K562 (cell line): ENCODE data around the gene MADCAM1. TPM values are rescaled to one million over a fixed set of nuclear protein-coding genes. Genes with fewer than 3 reads are reported as not detected.

Source experiments
- EWSR1 ChIP-seq: fragments of 450-650 bp; IDR thresholded peaks from 2 replicates; pipeline ENCODE4 v1.6.1; 2018; ENCODE audit warnings: borderline replicate concordance, mild to moderate bottlenecking, low read depth, moderate library complexity; ENCODE audit not compliant: partially characterized antibody
- GATA2 ChIP-seq: sonication (generic); formaldehyde crosslinking; IDR thresholded peaks from 2 replicates; pipeline ENCODE4 v1.4.0; 2020; ENCODE audit warnings: mild to moderate bottlenecking, missing genetic modification reagents
- HMGN3 ChIP-seq: IDR thresholded peaks from 2 replicates; pipeline ENCODE4 v1.6.1; 2011; ENCODE audit warnings: borderline replicate concordance, low read depth, mild to moderate bottlenecking, mixed read lengths, low read length; ENCODE audit not compliant: insufficient read length; ENCODE audit errors: extremely low read depth
- KLF6 ChIP-seq: fragments of 250-450 bp; sonication (Bioruptor Pico); IDR thresholded peaks from 2 replicates; pipeline ENCODE4 v1.4.0; 2020; ENCODE audit warnings: mild to moderate bottlenecking, moderate library complexity, borderline replicate concordance
- NELFE ChIP-seq: IDR thresholded peaks from 2 replicates; pipeline ENCODE4 v1.6.1; 2011; ENCODE audit warnings: mild to moderate bottlenecking; ENCODE audit not compliant: insufficient read depth, insufficient read length
- NFXL1 ChIP-seq: fragments of 450-650 bp; formaldehyde crosslinking; IDR thresholded peaks from 2 replicates; pipeline ENCODE4 v1.4.0; 2021; ENCODE audit warnings: mild to moderate bottlenecking
- RAD51 ChIP-seq: fragments of 450-650 bp; IDR thresholded peaks from 2 replicates; pipeline ENCODE4 v1.7.1; 2016; ENCODE audit warnings: low read depth, mild to moderate bottlenecking, borderline replicate concordance
- SAFB ChIP-seq: fragments of 200-400 bp; formaldehyde crosslinking; IDR thresholded peaks from 2 replicates; pipeline ENCODE4 v1.6.1; 2017; ENCODE audit warnings: low read depth, low read length, borderline replicate concordance
- ZNF143 ChIP-seq: sonication (generic); formaldehyde crosslinking; IDR thresholded peaks from 2 replicates; pipeline ENCODE4 v1.9.0; 2022; ENCODE audit warnings: mild to moderate bottlenecking, missing genetic modification reagents
- ZNF217 ChIP-seq: sonication (generic); formaldehyde crosslinking; IDR thresholded peaks from 2 replicates; pipeline ENCODE4 v1.8.0; 2022; ENCODE audit warnings: mild to moderate bottlenecking, missing genetic modification reagents
- ZNF699 ChIP-seq: fragments of 250-450 bp; sonication (Bioruptor Pico); IDR thresholded peaks from 2 replicates; pipeline ENCODE4 v1.8.0; 2021; ENCODE audit warnings: mild to moderate bottlenecking, moderate library complexity; ENCODE audit not compliant: insufficient replicate concordance
- ZSCAN32 ChIP-seq: fragments of 450-650 bp; formaldehyde crosslinking; IDR thresholded peaks from 2 replicates; pipeline ENCODE4 v1.4.0; 2020; ENCODE audit warnings: mild to moderate bottlenecking, moderate library complexity
- polyA plus RNA-seq, 8 experiments: library from polyadenylated mRNA; depleted of rRNA in 4 of 8; stranded (reverse) in 5 of 8; unstranded in 3 of 8; fragments of >200 nt; fragmentation: Nextera tagmentation in 2 of 8; fragmentation: Illumina TruSeq in 1 of 8; extraction: Ambion mirVana in 2 of 8; extraction: Trizol in 1 of 8; gene quantifications; 2 replicates each; pipeline versions ENCODE4 v1.2.1 to v1.2.3, GENCODE V29; 2011 to 2014; ENCODE audit warnings: inconsistent platforms in 1 of 8, missing spikeins in 1 of 8
- total RNA-seq, 7 experiments: library from RNA; depleted of rRNA in 6 of 7; stranded (reverse); fragments of >200 nt in 6 of 7; fragmentation: Illumina TruSeq in 2 of 7; extraction: Trizol in 2 of 7; gene quantifications; 2 replicates each; pipeline versions ENCODE4 v1.2.1 to v1.2.3, GENCODE V29; 2011 to 2021; ENCODE audit warnings: low replicate concordance in 1 of 7
- TF ChIP-seq, protein P1 (sequence below), 3 experiments: IDR thresholded peaks in 2 of 3; conservative IDR thresholded peaks in 1 of 3; 2 replicates each; pipeline ENCODE4 v1.5.1; 2011 to 2012; ENCODE audit warnings: low read length in 3 of 3, mild to moderate bottlenecking in 3 of 3, control low read depth in 2 of 3, improper control_type of control experiment in 1 of 3, inconsistent platforms in 1 of 3, low read depth in 1 of 3, mixed read lengths in 1 of 3, moderate library complexity in 1 of 3; ENCODE audit not compliant: insufficient read depth in 2 of 3
- TF ChIP-seq, protein P2 (sequence below): IDR thresholded peaks from 2 replicates; pipeline ENCODE4 v1.6.1; 2014; ENCODE audit warnings: antibody characterized with exemption
- TF ChIP-seq, protein P3 (sequence below), 2 experiments: fragments of 450-650 bp in 1 of 2; sonication (generic) in 1 of 2; formaldehyde crosslinking; conservative IDR thresholded peaks; 2 replicates each; pipeline versions ENCODE4 v1.4.0 to v1.8.1; 2020 to 2022; ENCODE audit warnings: mild to moderate bottlenecking in 1 of 2, missing genetic modification reagents in 1 of 2
- TF ChIP-seq, protein P4 (sequence below): fragments of 450-650 bp; IDR thresholded peaks from 2 replicates; pipeline ENCODE4 v1.6.1; 2016; ENCODE audit warnings: missing biosample characterization, missing genetic modification characterization

MADCAM1 gene
- total and polyA plus RNA-seq, 9 of the 15 experiments (the other 6 are each of a cell fraction or from before 2014, with no cell fraction given): 0.09 to 0.36 (median 0.09) TPM; not detected in 6

DNA sequence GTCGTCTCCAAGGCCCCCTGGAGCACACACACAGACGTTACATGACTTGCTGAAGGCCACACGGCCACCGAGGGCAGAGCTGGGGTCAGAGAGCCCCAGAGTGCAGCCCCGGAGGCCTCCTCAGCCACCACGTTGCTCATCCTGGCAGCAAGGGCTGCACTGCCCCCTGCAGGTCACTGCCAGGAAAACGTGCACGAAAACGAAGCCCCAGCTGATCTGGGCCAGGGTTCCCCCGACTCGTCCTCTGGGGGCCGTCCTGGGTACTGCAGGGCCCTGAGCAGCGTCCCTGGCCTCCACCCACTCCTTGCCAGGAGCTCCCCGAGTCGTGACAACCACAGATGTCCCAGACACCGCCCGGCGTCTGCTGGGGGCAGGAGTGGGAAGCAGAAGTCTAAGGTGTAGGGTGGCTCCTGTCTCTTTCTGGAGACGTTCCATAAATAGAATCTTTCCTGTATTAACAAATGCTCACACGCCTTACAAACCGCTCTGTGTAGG is 14.4 kb downstream of the MADCAM1 start (continued):
- TF ChIP-seq, protein P1, sequence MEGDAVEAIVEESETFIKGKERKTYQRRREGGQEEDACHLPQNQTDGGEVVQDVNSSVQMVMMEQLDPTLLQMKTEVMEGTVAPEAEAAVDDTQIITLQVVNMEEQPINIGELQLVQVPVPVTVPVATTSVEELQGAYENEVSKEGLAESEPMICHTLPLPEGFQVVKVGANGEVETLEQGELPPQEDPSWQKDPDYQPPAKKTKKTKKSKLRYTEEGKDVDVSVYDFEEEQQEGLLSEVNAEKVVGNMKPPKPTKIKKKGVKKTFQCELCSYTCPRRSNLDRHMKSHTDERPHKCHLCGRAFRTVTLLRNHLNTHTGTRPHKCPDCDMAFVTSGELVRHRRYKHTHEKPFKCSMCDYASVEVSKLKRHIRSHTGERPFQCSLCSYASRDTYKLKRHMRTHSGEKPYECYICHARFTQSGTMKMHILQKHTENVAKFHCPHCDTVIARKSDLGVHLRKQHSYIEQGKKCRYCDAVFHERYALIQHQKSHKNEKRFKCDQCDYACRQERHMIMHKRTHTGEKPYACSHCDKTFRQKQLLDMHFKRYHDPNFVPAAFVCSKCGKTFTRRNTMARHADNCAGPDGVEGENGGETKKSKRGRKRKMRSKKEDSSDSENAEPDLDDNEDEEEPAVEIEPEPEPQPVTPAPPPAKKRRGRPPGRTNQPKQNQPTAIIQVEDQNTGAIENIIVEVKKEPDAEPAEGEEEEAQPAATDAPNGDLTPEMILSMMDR (IDR thresholded peaks at IDR 0.05 in 2 of 3, conservative IDR thresholded peaks at IDR 0.05 in 1 of 3; ENCODE audit: insufficient read depth in 2 of 3, low read depth in 1 of 3, low read length in 3 of 3): peak; percentile 99 to 100 (median 99)
- TF ChIP-seq GATA2: no peak
- TF ChIP-seq RAD51: no peak
- no peak for TF ChIP-seq ZSCAN32 (CRISPR knock-in tag)
- no peak for TF ChIP-seq ZNF217 (CRISPR knock-in tag)
- TF ChIP-seq KLF6: no peak
- TF ChIP-seq ZNF143: peak; percentile 63
- no peak for TF ChIP-seq NFXL1 (CRISPR knock-in tag)
- TF ChIP-seq, protein P2, sequence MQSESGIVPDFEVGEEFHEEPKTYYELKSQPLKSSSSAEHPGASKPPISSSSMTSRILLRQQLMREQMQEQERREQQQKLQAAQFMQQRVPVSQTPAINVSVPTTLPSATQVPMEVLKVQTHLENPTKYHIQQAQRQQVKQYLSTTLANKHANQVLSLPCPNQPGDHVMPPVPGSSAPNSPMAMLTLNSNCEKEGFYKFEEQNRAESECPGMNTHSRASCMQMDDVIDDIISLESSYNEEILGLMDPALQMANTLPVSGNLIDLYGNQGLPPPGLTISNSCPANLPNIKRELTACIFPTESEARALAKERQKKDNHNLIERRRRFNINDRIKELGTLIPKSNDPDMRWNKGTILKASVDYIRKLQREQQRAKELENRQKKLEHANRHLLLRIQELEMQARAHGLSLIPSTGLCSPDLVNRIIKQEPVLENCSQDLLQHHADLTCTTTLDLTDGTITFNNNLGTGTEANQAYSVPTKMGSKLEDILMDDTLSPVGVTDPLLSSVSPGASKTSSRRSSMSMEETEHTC: no peak
- no peak for TF ChIP-seq ZNF699 (CRISPR knock-in tag)
- TF ChIP-seq, protein P3, sequence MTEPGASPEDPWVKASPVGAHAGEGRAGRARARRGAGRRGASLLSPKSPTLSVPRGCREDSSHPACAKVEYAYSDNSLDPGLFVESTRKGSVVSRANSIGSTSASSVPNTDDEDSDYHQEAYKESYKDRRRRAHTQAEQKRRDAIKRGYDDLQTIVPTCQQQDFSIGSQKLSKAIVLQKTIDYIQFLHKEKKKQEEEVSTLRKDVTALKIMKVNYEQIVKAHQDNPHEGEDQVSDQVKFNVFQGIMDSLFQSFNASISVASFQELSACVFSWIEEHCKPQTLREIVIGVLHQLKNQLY (CRISPR knock-in tag; conservative IDR thresholded peaks at IDR 0.05): no peak
- no peak for TF ChIP-seq EWSR1
- no peak for TF ChIP-seq HMGN3
- TF ChIP-seq, protein P4, sequence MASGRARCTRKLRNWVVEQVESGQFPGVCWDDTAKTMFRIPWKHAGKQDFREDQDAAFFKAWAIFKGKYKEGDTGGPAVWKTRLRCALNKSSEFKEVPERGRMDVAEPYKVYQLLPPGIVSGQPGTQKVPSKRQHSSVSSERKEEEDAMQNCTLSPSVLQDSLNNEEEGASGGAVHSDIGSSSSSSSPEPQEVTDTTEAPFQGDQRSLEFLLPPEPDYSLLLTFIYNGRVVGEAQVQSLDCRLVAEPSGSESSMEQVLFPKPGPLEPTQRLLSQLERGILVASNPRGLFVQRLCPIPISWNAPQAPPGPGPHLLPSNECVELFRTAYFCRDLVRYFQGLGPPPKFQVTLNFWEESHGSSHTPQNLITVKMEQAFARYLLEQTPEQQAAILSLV (tag): no peak
- no peak for TF ChIP-seq NELFE
- TF ChIP-seq SAFB: no peak
